ENCODE data around the gene MMP14.

MMP14 gene

GRCh38 chr14:22845821-22846625 lies 9.6 kb downstream of the MMP14 start:
- no peaks in the 10 kb centered on the region for H3K9me3 ChIP-seq
- TF ChIP-seq CTCF (IDR thresholded peaks at IDR 0.05) = no peak
- intact Hi-C loops (cut with DNase I; ENCODE audit: low total_unique reads) = no loop called here
- DNase-seq = peak in 1 of 2 donors; percentile 69
- H3K27me3 ChIP-seq = no peaks in the 10 kb centered on the region
- peaks cover 53 to 61% (median 61%) of the 10 kb centered on the region in 3 donors for H3K36me3 ChIP-seq
- H3K27ac ChIP-seq = peak overlapping the region; percentile 92 to 97
- peaks cover 13 to 80% (median 65%) of the 10 kb centered on the region in 4 donors for H3K4me1 ChIP-seq
- no peak overlapping the region for H3K4me3 ChIP-seq

GRCh38 chr14:22846811-22847307 lies 10.5 kb downstream of the MMP14 start:
- intact Hi-C loops (cut with DNase I; ENCODE audit: low total_unique reads) = no loop called here
- TF ChIP-seq CTCF (IDR thresholded peaks at IDR 0.05) = no peak

GRCh38 chr14:22847661-22848341 lies 11.4 kb downstream of the MMP14 start:
- TF ChIP-seq CTCF (IDR thresholded peaks at IDR 0.05) = no peak
- no peak for DNase-seq
- H3K36me3 ChIP-seq = peaks cover 36 to 44% (median 43%) of the 10 kb centered on the region in 3 donors
- intact Hi-C loops (cut with DNase I; ENCODE audit: low total_unique reads) = no loop called here
- H3K9me3 ChIP-seq = no peaks in the 10 kb centered on the region
- H3K27me3 ChIP-seq = no peaks in the 10 kb centered on the region
- peak overlapping the region; percentile 92 to 97 for H3K27ac ChIP-seq
- peak overlapping the region in 1 of 2 donors; percentile 33 for H3K4me3 ChIP-seq
- H3K4me1 ChIP-seq = peaks cover 13 to 82% (median 75%) of the 10 kb centered on the region in 4 donors

More at GRCh38 chr14:22846811-22847307, 10.5 kb downstream of the MMP14 start:
- H3K27me3 ChIP-seq = no peaks in the 10 kb centered on the region
- H3K36me3 ChIP-seq = peaks cover 44 to 53% (median 53%) of the 10 kb centered on the region in 3 donors
- no peaks in the 10 kb centered on the region for H3K9me3 ChIP-seq
- no peak for DNase-seq
- peaks cover 13 to 80% (median 71%) of the 10 kb centered on the region in 4 donors for H3K4me1 ChIP-seq
- H3K4me3 ChIP-seq = no peak overlapping the region
- H3K27ac ChIP-seq = peak overlapping the region; percentile 92 to 97

DNA sequence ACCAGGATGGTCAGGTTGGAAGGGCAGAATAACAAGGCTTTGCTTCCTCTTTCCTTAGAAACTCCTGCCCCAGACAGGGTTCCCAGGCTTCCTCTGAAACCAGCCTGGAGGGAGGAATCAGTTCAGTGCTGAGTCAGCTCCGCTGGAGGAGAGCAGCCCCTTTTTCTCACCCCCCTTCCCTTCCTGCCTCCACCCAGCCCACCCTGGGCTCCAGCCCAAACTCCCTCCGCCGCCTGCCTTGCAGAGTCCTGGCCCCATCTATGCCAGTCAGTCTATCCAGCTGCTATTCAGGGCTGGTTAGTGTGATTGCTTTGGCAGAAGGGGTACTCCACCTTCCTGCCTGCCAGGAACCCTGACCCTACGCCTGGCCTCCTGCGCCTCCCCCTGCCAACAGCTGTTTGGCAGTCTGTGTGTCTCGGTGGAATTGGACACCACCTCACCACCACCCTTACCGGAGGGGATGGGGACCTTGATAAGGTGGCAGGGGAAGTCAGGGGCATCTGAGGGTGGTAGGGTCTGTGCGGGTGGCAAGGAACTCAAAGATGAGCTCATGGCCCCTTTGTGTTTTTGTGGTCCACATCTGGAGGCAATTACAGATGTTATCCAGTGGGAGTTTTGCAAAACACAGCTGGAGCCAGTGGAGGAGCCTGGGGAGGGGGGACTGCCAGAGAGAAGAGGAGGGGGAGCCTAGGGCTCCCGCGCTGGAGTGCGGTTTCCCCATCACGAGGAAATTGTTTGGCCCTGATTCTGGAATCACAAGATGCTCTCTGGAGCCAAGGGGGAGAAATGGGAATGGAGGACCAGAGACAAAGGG lies 12.2 kb downstream of the MMP14 start:
- intact Hi-C loops (cut with DNase I; ENCODE audit: low total_unique reads) = no loop called here
- Histone ChIP-seq H3K4me1 (peaks cover 13 to 84% (median 79%) of the 10 kb centered on the region in 4 donors), H3K9me3 (no peaks in the 10 kb centered on the region), H3K27ac (peak overlapping the region; percentile 92 to 97), H3K27me3 (no peaks in the 10 kb centered on the region), H3K36me3 (peaks cover 28 to 36% (median 36%) of the 10 kb centered on the region in 3 donors), H3K4me3 (peak overlapping the region in 1 of 2 donors; percentile 33)
- peak; percentile 86 to 96 for DNase-seq
- peak in 1 of 2 experiments; percentile 16 for TF ChIP-seq CTCF (IDR thresholded peaks at IDR 0.05)

DNA sequence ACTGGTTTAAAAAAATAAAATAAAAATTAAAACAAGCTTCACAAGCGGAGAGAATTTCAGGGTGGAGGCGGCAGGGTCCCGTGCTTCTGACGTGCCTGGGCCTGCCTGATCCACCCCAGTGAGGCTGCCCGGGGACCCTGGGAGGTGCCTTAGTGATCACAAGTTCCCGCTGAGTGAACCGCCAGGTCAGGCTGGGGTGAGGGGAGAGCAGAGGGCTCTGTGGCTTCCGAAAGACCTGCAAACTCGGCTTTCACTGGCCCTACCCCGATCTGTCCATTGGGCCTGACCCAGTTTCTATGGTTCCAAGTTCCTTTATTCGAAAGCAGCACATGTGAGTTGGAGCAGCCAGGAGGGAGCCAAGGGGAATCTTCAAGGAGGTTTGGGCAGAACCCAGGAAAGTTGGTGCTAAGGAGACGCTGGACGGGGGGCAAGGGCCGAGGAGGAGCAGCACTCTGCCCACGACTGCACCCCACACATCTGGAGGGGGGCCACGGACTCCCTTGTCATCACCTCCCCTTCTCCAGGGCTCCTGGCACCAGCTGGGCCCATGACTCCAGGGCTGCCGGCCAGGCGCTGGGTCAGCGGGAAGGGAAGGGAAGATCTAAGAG lies 12.9 kb downstream of the MMP14 start:
- H3K27me3 ChIP-seq = no peaks in the 10 kb centered on the region
- intact Hi-C loops (cut with DNase I; ENCODE audit: low total_unique reads) = no loop called here
- TF ChIP-seq CTCF (IDR thresholded peaks at IDR 0.05) = no peak
- H3K27ac ChIP-seq = peak overlapping the region; percentile 92 to 97
- peak overlapping the region; percentile 1 to 32 for H3K4me3 ChIP-seq
- peaks cover 13 to 86% (median 79%) of the 10 kb centered on the region in 4 donors for H3K4me1 ChIP-seq
- no peaks in the 10 kb centered on the region for H3K9me3 ChIP-seq
- peaks cover 21 to 29% (median 28%) of the 10 kb centered on the region in 3 donors for H3K36me3 ChIP-seq
- DNase-seq = peak; percentile 90 to 93
